HCT116 (cell line): ENCODE data around the gene AK5.

Source experiments
- POLR2A ChIP-seq: IDR thresholded peaks from 2 replicates; pipeline ENCODE4 v1.7.0; 2011; ENCODE audit warnings: borderline replicate concordance; ENCODE audit not compliant: insufficient read depth, insufficient read length; ENCODE audit errors: extremely low read depth
- ZNF274 ChIP-seq: fragments of 200-500 bp; sonication (Bioruptor generic); IDR thresholded peaks from 2 replicates; pipeline ENCODE4 v1.6.1; 2014; ENCODE audit warnings: mild to moderate bottlenecking, low read depth, low read length, inconsistent platforms
- TF ChIP-seq, protein P1 (sequence below): IDR thresholded peaks from 2 replicates; pipeline ENCODE4 v1.6.1; 2012; ENCODE audit warnings: low read depth
- TF ChIP-seq, protein P2 (sequence below): IDR thresholded peaks from 2 replicates; pipeline ENCODE4 v1.6.1; 2012
- TF ChIP-seq, protein P3 (sequence below), 3 experiments: fragments of 200-600 bp in 1 of 3; sonication (generic) in 1 of 3; IDR thresholded peaks in 2 of 3; conservative IDR thresholded peaks in 1 of 3; 2 replicates each; pipeline ENCODE4 v1.5.1; 2012 to 2017; ENCODE audit warnings: low read depth in 2 of 3, low read length in 2 of 3, antibody characterized with exemption in 1 of 3, borderline replicate concordance in 1 of 3, control low read depth in 1 of 3, mild to moderate bottlenecking in 1 of 3, mixed read lengths in 1 of 3, mixed run types in 1 of 3, moderate library complexity in 1 of 3; ENCODE audit not compliant: insufficient read depth in 1 of 3

DNA sequence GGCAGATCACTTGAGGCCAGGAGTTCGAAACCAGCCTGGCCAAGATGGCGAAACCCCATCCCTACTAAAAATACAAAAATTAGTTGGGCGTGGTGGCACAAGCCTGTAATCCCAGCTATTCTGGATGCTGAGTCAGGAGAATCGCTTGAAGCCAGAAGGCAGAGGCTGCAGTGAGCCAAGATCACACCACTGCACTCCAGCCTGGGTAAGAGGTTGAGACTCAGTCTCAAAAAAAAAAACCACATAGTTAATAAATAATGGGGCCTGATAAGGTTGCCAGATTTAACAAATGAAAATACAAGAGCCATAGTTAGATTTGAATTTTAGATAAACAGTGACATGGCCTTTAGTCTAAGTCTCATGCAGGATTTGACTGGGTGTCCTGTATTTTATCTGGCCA lies 225.0 kb downstream of the AK5 start:
- no peak for TF ChIP-seq ZNF274
- TF ChIP-seq, protein P1, sequence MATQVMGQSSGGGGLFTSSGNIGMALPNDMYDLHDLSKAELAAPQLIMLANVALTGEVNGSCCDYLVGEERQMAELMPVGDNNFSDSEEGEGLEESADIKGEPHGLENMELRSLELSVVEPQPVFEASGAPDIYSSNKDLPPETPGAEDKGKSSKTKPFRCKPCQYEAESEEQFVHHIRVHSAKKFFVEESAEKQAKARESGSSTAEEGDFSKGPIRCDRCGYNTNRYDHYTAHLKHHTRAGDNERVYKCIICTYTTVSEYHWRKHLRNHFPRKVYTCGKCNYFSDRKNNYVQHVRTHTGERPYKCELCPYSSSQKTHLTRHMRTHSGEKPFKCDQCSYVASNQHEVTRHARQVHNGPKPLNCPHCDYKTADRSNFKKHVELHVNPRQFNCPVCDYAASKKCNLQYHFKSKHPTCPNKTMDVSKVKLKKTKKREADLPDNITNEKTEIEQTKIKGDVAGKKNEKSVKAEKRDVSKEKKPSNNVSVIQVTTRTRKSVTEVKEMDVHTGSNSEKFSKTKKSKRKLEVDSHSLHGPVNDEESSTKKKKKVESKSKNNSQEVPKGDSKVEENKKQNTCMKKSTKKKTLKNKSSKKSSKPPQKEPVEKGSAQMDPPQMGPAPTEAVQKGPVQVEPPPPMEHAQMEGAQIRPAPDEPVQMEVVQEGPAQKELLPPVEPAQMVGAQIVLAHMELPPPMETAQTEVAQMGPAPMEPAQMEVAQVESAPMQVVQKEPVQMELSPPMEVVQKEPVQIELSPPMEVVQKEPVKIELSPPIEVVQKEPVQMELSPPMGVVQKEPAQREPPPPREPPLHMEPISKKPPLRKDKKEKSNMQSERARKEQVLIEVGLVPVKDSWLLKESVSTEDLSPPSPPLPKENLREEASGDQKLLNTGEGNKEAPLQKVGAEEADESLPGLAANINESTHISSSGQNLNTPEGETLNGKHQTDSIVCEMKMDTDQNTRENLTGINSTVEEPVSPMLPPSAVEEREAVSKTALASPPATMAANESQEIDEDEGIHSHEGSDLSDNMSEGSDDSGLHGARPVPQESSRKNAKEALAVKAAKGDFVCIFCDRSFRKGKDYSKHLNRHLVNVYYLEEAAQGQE = no peak
- TF ChIP-seq POLR2A = no peak
- TF ChIP-seq, protein P2, sequence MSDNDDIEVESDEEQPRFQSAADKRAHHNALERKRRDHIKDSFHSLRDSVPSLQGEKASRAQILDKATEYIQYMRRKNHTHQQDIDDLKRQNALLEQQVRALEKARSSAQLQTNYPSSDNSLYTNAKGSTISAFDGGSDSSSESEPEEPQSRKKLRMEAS = no peak
- TF ChIP-seq, protein P3, sequence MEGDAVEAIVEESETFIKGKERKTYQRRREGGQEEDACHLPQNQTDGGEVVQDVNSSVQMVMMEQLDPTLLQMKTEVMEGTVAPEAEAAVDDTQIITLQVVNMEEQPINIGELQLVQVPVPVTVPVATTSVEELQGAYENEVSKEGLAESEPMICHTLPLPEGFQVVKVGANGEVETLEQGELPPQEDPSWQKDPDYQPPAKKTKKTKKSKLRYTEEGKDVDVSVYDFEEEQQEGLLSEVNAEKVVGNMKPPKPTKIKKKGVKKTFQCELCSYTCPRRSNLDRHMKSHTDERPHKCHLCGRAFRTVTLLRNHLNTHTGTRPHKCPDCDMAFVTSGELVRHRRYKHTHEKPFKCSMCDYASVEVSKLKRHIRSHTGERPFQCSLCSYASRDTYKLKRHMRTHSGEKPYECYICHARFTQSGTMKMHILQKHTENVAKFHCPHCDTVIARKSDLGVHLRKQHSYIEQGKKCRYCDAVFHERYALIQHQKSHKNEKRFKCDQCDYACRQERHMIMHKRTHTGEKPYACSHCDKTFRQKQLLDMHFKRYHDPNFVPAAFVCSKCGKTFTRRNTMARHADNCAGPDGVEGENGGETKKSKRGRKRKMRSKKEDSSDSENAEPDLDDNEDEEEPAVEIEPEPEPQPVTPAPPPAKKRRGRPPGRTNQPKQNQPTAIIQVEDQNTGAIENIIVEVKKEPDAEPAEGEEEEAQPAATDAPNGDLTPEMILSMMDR (IDR thresholded peaks at IDR 0.05 in 2 of 3, conservative IDR thresholded peaks at IDR 0.05 in 1 of 3; ENCODE audit: borderline replicate concordance in 1 of 3, insufficient read depth in 1 of 3, low read depth in 2 of 3, low read length in 2 of 3) = no peak
